SK-N-SH treated with all-trans-retinoic acid at 6 μM for 48 hours (cell line): ENCODE data around the gene KRT15.

Experiments
- GLIS3 ChIP-seq: fragments of 250-450 bp; sonication (Bioruptor Pico); IDR thresholded peaks from 2 replicates; pipeline ENCODE4 v1.5.0; 2020; ENCODE audit warnings: mild to moderate bottlenecking, moderate library complexity
- TF ChIP-seq, protein P1 (sequence below): fragments of 250-450 bp; sonication (Bioruptor Pico); IDR thresholded peaks from 2 replicates; pipeline ENCODE4 v1.8.0; 2020; ENCODE audit warnings: mild to moderate bottlenecking, moderate library complexity, borderline replicate concordance
- TF ChIP-seq, protein P2 (sequence below): fragments of 250-450 bp; sonication (Bioruptor Pico); IDR thresholded peaks from 2 replicates; pipeline ENCODE4 v1.5.1; 2020; ENCODE audit warnings: low read depth, mild to moderate bottlenecking, moderate library complexity
- TF ChIP-seq, protein P3 (sequence below): fragments of 250-450 bp; sonication (Bioruptor Pico); IDR thresholded peaks from 2 replicates; pipeline ENCODE4 v1.5.1; 2021; ENCODE audit warnings: mild to moderate bottlenecking, moderate library complexity

DNA sequence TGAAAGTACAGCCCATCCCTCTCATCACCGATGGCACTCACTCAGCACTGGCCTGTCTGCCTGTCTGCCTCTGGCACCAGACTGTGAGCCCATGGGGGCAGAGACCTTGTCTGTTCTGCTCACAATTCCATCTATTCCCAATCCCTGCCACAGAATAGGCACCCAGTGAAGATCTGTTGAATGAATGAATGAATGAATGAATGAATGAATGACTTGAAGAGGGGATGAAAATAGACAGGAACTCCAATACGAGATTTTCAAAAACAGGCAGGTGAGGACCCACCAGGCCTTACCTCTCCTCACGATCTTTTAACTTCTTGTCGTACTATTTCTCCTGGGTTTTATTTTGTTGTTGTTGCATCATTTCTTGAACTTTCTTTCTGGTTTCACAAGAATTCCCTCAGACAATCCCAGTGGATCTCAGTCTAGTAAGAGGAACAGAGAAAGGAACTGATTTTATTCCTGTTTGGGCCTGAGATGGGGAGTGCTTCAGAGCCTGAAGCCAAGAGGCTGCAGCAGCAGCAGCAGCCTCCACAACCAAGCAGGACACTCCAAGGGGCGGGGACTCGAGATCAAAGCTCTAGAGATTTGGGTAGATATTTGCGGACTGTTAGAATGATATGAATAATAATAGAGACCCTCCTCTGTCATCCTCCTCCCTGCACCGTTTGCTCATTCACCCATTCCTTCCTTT is 35.4 kb upstream of the KRT15 start:
- TF ChIP-seq, protein P1, sequence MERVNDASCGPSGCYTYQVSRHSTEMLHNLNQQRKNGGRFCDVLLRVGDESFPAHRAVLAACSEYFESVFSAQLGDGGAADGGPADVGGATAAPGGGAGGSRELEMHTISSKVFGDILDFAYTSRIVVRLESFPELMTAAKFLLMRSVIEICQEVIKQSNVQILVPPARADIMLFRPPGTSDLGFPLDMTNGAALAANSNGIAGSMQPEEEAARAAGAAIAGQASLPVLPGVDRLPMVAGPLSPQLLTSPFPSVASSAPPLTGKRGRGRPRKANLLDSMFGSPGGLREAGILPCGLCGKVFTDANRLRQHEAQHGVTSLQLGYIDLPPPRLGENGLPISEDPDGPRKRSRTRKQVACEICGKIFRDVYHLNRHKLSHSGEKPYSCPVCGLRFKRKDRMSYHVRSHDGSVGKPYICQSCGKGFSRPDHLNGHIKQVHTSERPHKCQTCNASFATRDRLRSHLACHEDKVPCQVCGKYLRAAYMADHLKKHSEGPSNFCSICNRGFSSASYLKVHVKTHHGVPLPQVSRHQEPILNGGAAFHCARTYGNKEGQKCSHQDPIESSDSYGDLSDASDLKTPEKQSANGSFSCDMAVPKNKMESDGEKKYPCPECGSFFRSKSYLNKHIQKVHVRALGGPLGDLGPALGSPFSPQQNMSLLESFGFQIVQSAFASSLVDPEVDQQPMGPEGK (CRISPR knock-in tag) = no peak
- TF ChIP-seq, protein P2, sequence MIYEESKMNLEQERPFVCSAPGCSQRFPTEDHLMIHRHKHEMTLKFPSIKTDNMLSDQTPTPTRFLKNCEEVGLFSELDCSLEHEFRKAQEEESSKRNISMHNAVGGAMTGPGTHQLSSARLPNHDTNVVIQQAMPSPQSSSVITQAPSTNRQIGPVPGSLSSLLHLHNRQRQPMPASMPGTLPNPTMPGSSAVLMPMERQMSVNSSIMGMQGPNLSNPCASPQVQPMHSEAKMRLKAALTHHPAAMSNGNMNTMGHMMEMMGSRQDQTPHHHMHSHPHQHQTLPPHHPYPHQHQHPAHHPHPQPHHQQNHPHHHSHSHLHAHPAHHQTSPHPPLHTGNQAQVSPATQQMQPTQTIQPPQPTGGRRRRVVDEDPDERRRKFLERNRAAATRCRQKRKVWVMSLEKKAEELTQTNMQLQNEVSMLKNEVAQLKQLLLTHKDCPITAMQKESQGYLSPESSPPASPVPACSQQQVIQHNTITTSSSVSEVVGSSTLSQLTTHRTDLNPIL (CRISPR knock-in tag) = no peak
- no peak for TF ChIP-seq GLIS3 (CRISPR knock-in tag)
- TF ChIP-seq, protein P3, sequence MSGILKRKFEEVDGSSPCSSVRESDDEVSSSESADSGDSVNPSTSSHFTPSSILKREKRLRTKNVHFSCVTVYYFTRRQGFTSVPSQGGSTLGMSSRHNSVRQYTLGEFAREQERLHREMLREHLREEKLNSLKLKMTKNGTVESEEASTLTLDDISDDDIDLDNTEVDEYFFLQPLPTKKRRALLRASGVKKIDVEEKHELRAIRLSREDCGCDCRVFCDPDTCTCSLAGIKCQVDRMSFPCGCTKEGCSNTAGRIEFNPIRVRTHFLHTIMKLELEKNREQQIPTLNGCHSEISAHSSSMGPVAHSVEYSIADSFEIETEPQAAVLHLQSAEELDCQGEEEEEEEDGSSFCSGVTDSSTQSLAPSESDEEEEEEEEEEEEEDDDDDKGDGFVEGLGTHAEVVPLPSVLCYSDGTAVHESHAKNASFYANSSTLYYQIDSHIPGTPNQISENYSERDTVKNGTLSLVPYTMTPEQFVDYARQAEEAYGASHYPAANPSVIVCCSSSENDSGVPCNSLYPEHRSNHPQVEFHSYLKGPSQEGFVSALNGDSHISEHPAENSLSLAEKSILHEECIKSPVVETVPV (CRISPR knock-in tag) = no peak
